MM.1S (cell line): Measurements from ENCODE around the gene TTC13.

Source experiments
- DNase-seq: peaks from one replicate; pipeline ENCODE4 v3.0.0-alpha.2; 2015
- H2AFZ ChIP-seq: fragments of 300-600 bp; sonication (generic); 2 replicates; pipeline ENCODE4 v1.6.0; 2016; ENCODE audit warnings: antibody characterized with exemption, low read length
- H3F3A ChIP-seq: fragments of 300-600 bp; sonication (generic); 2 replicates; pipeline ENCODE4 v1.6.1; 2016; ENCODE audit warnings: mild to moderate bottlenecking, antibody characterized with exemption, low read length, moderate library complexity, mixed read lengths; ENCODE audit not compliant: insufficient read depth
- H3K27ac ChIP-seq: fragments of 300-600 bp; sonication (generic); 2 replicates; pipeline ENCODE4 v1.5.1; 2016; ENCODE audit warnings: mild to moderate bottlenecking, low read length
- H3K27me3 ChIP-seq: fragments of 300-600 bp; sonication (generic); replicated peaks from 2 replicates; pipeline ENCODE4 v1.6.0; 2016; ENCODE audit warnings: low read length; ENCODE audit not compliant: insufficient read depth
- H3K36me3 ChIP-seq: fragments of 300-600 bp; sonication (generic); replicated peaks from 2 replicates; pipeline ENCODE4 v1.6.1; 2016; ENCODE audit warnings: mild to moderate bottlenecking, low read length, mixed read lengths; ENCODE audit not compliant: insufficient read depth
- H3K4me1 ChIP-seq: fragments of 300-600 bp; sonication (generic); 2 replicates; pipeline ENCODE4 v1.6.1; 2016; ENCODE audit warnings: low read length, mixed read lengths
- H3K4me2 ChIP-seq: fragments of 300-600 bp; sonication (generic); 2 replicates; pipeline ENCODE4 v1.6.0; 2016; ENCODE audit warnings: low read depth, low read length
- H3K4me3 ChIP-seq: fragments of 300-600 bp; sonication (generic); 2 replicates; pipeline ENCODE4 v1.5.1; 2016; ENCODE audit warnings: low read length, mixed read lengths
- H3K79me2 ChIP-seq: fragments of 300-600 bp; sonication (generic); 2 replicates; pipeline ENCODE4 v1.6.1; 2016; ENCODE audit warnings: mixed run types, low read length, mixed read lengths
- H3K9ac ChIP-seq: fragments of 300-600 bp; sonication (generic); 2 replicates; pipeline ENCODE4 v1.6.1; 2016; ENCODE audit warnings: low read length, mixed read lengths
- H3K9me2 ChIP-seq: fragments of 300-600 bp; sonication (generic); replicated peaks from 2 replicates; pipeline ENCODE4 v1.6.1; 2016; ENCODE audit warnings: mild to moderate bottlenecking, low read length, mixed read lengths; ENCODE audit not compliant: insufficient read depth
- H3K9me3 ChIP-seq: fragments of 300-600 bp; sonication (generic); replicated peaks from 2 replicates; pipeline ENCODE4 v1.6.1; 2016; ENCODE audit warnings: mild to moderate bottlenecking, low read length, mixed read lengths; ENCODE audit not compliant: insufficient read depth
- H4K20me1 ChIP-seq: fragments of 300-600 bp; sonication (generic); 2 replicates; pipeline ENCODE4 v1.6.1; 2016; ENCODE audit warnings: mild to moderate bottlenecking, low read length, moderate library complexity, mixed read lengths; ENCODE audit not compliant: insufficient read depth
- EZH2 ChIP-seq: fragments of 300-600 bp; sonication (generic); optimal IDR thresholded peaks from 2 replicates; pipeline ENCODE3; 2017; ENCODE audit warnings: low read depth, mild to moderate bottlenecking, antibody characterized with exemption, low read length, mixed read lengths
- EZH2phosphoT487 ChIP-seq: fragments of 300-600 bp; sonication (generic); IDR thresholded peaks from 2 replicates; pipeline ENCODE4 v1.6.1; 2018; ENCODE audit warnings: antibody characterized with exemption, low read length
- TF ChIP-seq, protein P1 (sequence below): fragments of 300-600 bp; sonication (generic); IDR thresholded peaks from 2 replicates; pipeline ENCODE4 v1.5.1; 2016; ENCODE audit warnings: antibody characterized with exemption, low read length, mixed read lengths

TTC13 gene

DNA sequence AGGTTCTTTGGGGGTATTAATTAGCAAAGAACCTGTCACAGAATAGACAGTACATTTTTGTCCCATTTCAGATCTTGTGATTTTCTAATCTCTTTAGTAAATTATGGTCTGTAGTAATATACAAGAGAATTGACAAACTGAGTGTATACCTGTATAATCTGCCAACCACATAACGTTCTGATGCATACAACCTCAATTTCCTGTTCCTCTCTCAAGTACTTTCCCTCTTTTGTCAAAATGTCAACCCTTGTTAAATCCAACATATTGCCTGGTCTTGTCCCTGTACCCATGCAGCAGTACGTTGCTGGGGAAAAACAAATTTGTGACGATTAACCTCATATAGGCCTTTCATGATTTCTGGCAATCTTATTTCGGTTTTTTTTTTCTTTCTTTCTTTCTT lies 1.3 kb upstream of the TTC13 start:
- no peaks in the 10 kb centered on the region for H3K27me3 ChIP-seq
- peak overlapping the region; percentile 68 for H2AFZ ChIP-seq
- H4K20me1 ChIP-seq = no peaks in the 10 kb centered on the region
- H3K9ac ChIP-seq = peak overlapping the region; percentile 75; the same call in 1 of the 2 replicates
- TF ChIP-seq EZH2phosphoT487 (no peak), EZH2 (no peak)
- TF ChIP-seq, protein P1, sequence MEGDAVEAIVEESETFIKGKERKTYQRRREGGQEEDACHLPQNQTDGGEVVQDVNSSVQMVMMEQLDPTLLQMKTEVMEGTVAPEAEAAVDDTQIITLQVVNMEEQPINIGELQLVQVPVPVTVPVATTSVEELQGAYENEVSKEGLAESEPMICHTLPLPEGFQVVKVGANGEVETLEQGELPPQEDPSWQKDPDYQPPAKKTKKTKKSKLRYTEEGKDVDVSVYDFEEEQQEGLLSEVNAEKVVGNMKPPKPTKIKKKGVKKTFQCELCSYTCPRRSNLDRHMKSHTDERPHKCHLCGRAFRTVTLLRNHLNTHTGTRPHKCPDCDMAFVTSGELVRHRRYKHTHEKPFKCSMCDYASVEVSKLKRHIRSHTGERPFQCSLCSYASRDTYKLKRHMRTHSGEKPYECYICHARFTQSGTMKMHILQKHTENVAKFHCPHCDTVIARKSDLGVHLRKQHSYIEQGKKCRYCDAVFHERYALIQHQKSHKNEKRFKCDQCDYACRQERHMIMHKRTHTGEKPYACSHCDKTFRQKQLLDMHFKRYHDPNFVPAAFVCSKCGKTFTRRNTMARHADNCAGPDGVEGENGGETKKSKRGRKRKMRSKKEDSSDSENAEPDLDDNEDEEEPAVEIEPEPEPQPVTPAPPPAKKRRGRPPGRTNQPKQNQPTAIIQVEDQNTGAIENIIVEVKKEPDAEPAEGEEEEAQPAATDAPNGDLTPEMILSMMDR = no peak
- H3K4me1 ChIP-seq = peaks cover 11% of the 10 kb centered on the region
- H3K36me3 ChIP-seq = no peaks in the 10 kb centered on the region; the same call in 1 of the 2 replicates
- H3K79me2 ChIP-seq = peaks cover 68% of the 10 kb centered on the region
- no peaks in the 10 kb centered on the region for H3K9me2 ChIP-seq
- peak overlapping the region; percentile 62 for H3K4me2 ChIP-seq
- H3K9me3 ChIP-seq = no peaks in the 10 kb centered on the region
- H3K4me3 ChIP-seq = peak overlapping the region; percentile 83
- no peak overlapping the region for H3K27ac ChIP-seq
- H3F3A ChIP-seq = peaks cover 17% of the 10 kb centered on the region
- DNase-seq = no peak

DNA sequence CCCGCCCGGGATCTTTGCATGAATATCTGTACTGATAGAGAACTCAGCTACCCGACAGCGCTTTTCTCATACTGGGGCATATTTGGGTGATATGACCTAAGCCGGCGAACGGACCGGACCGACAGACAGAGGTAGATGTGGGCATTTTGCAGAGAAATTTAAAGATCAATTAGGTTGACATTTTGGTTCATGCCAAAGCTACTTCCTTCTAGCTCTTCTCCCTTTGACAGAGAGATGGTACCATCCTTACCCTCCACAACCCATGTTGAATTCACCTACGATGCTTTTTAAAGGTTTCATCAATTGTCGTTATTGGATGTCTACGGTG lies 692 bp upstream of the TTC13 start:
- H3K9ac ChIP-seq = peak overlapping the region; percentile 75
- peaks cover 17% of the 10 kb centered on the region for H3F3A ChIP-seq
- H3K4me2 ChIP-seq = peak overlapping the region; percentile 62
- H2AFZ ChIP-seq = peak overlapping the region; percentile 68
- no peak for DNase-seq
- H3K36me3 ChIP-seq = no peaks in the 10 kb centered on the region; the same call in 1 of the 2 replicates
- H3K27me3 ChIP-seq = no peaks in the 10 kb centered on the region
- H4K20me1 ChIP-seq = no peaks in the 10 kb centered on the region
- H3K4me3 ChIP-seq = peak overlapping the region; percentile 83
- H3K4me1 ChIP-seq = peaks cover 11% of the 10 kb centered on the region
- H3K27ac ChIP-seq = peak overlapping the region; percentile 55; the same call in 1 of the 2 replicates
- no peaks in the 10 kb centered on the region for H3K9me2 ChIP-seq
- peaks cover 74% of the 10 kb centered on the region for H3K79me2 ChIP-seq
- no peaks in the 10 kb centered on the region for H3K9me3 ChIP-seq
- TF ChIP-seq, protein P1 = no peak
- TF ChIP-seq EZH2phosphoT487 = no peak
- no peak for TF ChIP-seq EZH2

DNA sequence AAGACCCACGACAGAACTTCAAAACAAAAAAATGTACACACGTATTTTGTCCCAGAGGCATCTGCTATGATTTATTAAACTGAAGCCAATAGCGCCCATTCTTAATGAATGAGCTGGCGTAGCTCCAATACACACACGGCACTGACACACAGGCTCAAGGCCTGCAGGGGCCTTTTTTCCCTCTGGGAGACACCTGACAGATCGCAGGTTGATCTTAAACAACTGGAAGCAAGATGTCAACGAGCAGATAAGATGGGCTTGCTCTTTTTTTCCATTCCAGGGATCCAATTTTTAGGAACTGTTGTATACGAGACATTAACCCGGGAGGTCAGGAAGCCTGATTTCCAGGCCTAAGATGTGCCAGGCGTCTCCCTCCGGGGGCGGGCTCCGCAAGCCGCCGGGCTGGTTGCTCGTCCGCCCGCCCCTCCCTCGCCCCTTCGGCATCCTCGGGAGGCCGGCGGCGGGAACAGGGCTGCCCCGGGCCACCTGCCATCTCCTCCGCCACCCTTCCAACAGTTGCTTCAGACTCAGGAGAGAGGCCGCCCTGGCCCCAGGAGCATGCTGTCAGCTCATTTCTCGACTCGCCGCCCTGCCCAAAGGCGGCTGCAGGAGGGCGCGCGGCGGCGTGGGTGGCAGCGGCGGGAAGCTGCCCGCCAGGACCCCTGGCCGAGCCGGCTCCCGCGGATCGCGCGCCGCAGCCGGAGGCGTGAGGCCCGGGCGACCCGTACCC lies 735 bp downstream of the TTC13 start:
- no peak for TF ChIP-seq EZH2phosphoT487
- no peak for TF ChIP-seq EZH2
- Histone ChIP-seq H3K9me2 (no peaks in the 10 kb centered on the region), H2AFZ (peak overlapping the region; percentile 59), H3K9me3 (no peaks in the 10 kb centered on the region), H4K20me1 (no peaks in the 10 kb centered on the region), H3K4me1 (peaks cover 15% of the 10 kb centered on the region), H3K36me3 (no peaks in the 10 kb centered on the region; the same call in 1 of the 2 replicates), H3K27ac (peak overlapping the region; percentile 22; the same call in 1 of the 2 replicates), H3K9ac (peak overlapping the region; percentile 71), H3K27me3 (no peaks in the 10 kb centered on the region), H3K79me2 (peaks cover 78% of the 10 kb centered on the region), H3K4me2 (peak overlapping the region; percentile 78), H3F3A (peaks cover 17% of the 10 kb centered on the region), H3K4me3 (peak overlapping the region; percentile 79)
- peak; percentile 60 for DNase-seq
